Hepatocyte (in vitro differentiated cells): ENCODE results near the gene ATAD3C.

Source experiments
- CTCF ChIP-seq: fragments of 200-600 bp; sonication (generic); IDR thresholded peaks from 2 replicates; pipeline ENCODE4 v1.5.1; 2016; ENCODE audit warnings: antibody characterized with exemption, mild to moderate bottlenecking; ENCODE audit not compliant: poor library complexity
- EZH2 ChIP-seq: fragments of 200-600 bp; sonication (generic); IDR thresholded peaks from 2 replicates; pipeline ENCODE4 v1.6.1; 2016; ENCODE audit warnings: antibody characterized with exemption, mild to moderate bottlenecking, borderline replicate concordance

- no peak for TF ChIP-seq CTCF
- no peak for TF ChIP-seq EZH2
Measured at GRCh38 chr1:1511533-1512285, 62.2 kb downstream of the ATAD3C start, which contains the start of gene ATAD3A.
